HG03439 (cell line): Measurements from ENCODE around the gene RHBDD1.

Experiments used
- ATAC-seq: cut with Tn5 transposase; IDR thresholded peaks from one replicate; pipeline ENCODE4 v1.9.1; 2021; ENCODE audit warnings: mild to moderate bottlenecking, moderate library complexity; ENCODE audit not compliant: unreplicated experiment

The RHBDD1 gene

DNA sequence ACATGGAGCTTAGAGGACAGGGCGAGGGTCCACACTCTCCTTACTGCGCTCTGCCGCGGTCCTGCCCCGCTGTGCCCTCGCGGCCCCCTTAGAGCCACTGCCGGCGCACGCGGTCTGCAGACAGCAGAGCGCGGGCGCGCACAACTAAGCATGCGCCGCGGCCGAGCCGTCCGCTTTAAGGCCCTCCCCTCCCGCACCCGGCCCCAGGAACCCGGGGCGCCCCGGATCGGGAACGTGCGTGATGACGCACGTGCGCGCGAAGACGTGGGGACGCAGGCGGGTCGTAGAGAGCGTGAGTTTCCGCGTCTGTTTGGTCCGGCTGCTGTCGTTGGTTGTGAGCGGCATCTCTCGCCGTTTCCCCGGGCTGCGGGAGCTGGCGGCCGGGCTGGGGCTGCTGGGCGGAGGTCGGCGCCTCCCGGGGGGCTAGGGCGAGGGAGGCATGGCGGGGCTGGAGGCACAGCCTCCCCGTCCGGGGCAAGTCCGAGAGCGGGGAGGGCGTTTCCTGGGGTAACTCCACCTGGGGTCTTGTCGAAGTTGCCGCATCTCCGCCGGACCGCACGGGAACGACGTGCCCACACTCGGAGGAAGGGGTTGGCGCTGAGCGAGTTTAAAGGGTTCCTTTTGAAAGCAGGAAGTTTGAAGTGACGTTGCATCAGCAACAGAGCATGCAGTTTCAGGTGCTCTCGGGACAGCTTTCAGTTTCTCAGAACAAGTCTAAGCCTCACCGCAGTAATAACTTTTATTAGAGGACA lies at the start of gene RHBDD1:
Gene RHBDD1 (plus strand): TSS at position 259 of the 752 bp plus-strand sequence. CDS start 28,640 bp downstream, outside the sequence.
- peak; percentile 85 for ATAC-seq

DNA sequence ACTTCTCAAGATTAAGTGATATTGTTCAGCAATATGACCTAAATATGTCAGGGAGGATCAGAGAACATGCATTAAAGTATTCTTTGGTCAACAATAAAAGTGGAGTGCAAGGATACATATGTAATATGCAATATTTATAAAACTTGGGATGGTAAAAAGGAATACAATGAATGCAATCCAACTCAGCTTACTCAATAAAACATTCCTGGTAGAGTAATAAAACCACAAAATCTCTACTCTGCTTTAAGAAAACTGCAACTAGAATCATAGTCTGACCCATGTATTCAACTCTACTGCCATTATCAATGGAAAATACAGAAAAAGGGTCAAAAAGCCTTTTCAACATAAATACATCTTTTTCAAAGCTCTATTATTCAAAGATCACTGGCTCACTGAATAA lies 47.8 kb upstream of the RHBDD1 start:
- ATAC-seq: no peak

DNA sequence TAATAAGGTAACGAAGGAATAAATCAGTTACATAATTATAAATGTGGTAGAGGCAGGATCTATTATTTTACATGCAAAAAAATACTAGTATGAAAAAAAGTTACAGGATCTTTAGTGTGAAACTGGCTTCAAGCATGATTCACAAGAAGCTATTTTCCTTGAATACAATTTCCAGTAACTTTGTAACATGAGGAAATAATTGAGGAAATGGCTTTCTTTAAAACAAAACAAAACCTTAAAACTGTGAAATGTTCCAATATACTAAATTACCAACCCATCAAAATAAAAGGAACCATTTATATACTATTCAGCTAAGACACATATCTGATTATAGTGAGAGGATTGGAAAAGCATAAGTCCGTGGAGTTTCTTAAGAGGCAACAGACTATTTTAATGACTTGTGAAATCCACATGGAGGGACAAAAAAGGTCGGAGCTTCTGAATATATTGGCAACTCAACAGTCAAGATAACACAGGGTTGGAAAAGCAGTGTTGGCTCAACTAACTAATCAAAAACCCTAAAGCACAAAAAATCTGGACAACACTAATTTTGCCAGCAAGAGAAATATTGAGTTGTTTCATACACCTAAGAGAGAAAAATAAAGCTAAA lies 46.9 kb upstream of the RHBDD1 start:
- ATAC-seq: no peak

- no peak for ATAC-seq
Measured at GRCh38 chr2:226790011-226790410, 45.8 kb upstream of the RHBDD1 start.

DNA sequence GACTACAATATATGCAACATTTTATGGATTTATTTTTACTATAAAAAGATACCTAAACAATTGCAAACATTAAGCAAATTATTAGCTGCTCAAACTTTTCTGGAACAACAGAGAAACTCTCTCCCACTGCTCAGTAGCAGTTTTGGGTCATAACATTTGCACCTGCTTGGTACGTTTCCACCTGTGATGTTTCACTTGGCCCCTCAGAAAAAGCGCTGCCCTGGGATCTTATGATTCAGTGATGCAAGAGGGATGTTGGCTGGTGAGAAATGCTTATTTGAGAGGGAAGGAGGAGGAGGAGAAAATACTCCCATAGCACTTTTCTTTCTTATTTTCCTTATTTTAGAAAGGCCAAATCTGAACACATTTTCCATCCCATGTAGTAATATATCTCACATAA lies 45.4 kb upstream of the RHBDD1 start:
- no peak for ATAC-seq

DNA sequence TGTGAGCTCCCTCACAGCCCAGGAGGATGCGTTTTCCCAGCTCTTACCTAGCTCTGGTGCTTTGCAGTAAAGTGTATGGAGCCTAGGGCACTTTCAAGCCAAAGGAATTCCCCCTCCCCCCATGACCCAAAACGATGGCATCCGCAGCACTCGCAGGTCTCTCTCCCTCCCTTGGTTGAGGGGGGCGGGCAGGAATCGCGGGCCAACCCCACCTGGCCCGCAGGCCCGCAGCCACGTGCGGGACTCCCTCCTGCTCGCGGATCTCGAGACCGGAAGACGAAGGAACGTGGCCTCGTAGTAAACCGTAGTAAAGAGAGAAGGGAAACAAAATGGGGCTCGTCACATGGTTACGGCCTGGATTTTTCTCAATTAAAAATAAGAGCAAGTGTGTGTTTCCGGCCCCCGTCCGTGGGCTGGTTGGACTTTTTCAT lies 44.8 kb upstream of the RHBDD1 start:
- peak; percentile 68 for ATAC-seq

- ATAC-seq: peak; percentile 97
Measured at GRCh38 chr2:226791487-226792081, 44.3 kb upstream of the RHBDD1 start.

DNA sequence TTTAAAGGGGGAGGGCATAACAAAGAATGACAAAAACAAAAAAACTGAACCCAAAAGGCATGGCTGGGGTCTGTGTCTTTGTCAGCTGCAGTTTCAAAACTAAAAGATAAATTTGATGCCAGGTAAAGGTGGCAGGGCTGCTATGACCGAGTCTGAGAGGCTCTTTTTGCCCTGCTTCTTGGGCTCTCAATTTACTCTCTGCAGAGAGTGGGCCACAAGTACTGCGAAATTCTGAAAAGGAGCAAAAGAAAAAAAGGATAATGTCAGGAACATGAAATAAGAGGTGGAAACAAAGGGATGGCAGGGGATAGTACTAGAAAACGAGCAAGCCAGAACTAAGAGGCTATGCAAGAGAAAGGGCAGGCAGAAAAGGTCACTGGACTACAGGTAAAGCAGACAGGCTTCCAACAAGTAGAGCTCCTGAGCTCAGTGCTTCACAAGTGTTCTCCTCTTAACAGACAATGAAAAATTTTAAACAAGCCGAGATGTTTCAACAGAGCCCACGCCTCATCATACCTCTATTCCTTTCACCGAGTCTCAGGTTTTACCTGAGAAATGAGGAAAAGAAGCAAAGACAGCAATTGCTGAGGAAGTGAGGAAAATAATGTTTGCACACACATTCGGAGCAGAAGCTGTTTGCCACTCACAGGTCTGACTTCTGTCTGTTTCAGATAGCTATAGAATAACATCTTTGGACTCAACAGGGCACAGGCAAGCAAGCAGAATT lies 43.5 kb upstream of the RHBDD1 start:
- no peak for ATAC-seq

DNA sequence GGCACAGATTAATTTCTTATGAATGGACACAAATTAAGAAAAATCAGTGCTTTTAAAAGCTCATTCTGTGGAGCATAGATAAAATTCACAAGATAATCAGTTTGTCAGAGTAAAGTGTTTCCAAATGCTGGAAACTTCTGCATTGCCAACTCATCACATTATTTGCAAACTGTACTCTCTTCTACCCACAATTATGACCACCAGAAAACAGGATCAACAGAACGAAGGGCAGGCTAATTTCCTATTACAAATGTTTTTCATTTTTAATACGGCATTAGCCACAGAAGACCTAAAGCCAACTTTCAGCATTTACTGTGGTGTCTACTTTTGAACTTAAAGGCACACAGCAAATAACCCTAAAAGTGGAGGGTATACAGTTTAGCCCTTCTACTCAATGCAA lies 42.2 kb upstream of the RHBDD1 start:
- no peak for ATAC-seq

- no peak for ATAC-seq
Measured at GRCh38 chr2:226794196-226794661, 41.6 kb upstream of the RHBDD1 start.

GRCh38 chr2:226794751-226795171 lies 41.1 kb upstream of the RHBDD1 start:
- no peak for ATAC-seq

- no peak for ATAC-seq
Measured at GRCh38 chr2:226795281-226796011, 40.4 kb upstream of the RHBDD1 start.

- no peak for ATAC-seq
Measured at GRCh38 chr2:226796012-226796839, 39.6 kb upstream of the RHBDD1 start.

GRCh38 chr2:226796840-226797288 lies 39.0 kb upstream of the RHBDD1 start:
- no peak for ATAC-seq

- ATAC-seq: no peak
Measured at GRCh38 chr2:226797289-226797988, 38.4 kb upstream of the RHBDD1 start.

GRCh38 chr2:226797989-226798421 lies 37.8 kb upstream of the RHBDD1 start:
- no peak for ATAC-seq

DNA sequence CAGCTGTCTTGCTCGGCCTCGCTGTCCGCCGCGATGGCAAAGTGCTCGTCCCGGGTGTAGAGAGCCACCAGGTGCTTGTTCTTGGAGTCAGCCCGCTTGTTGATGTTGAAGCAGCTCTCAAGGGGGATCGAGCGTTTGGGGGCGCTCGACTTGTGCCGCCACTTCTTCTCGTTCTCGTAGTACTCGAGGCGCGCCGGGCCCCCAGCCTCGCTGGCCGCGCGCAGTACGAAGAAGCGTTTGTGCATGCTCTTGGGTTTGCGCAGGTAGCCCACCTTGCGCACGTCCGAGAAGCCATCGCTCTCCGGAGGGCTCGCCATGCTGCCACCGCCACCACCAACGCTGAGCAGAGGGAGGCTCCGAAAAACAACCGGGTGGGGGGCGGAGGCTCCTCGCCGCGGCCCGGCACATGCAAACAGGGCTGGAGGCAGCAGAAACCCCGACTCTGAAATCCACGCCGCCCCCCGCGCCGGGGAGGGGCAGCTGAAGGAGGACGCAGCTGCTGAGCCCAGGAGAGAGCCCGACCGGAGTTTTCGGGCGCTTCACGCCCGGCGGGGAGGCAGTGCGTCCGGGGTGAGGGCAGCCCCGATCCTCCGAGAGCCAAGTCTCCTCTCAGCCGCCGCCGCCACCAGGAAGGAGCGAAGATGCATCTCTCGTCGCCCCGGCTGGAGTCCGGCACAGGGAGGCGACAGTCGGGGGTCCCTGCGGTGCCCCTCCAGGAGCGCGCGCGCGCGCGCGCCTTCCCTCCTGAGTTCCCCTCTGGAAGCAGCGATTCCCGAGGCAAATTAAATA lies 37.2 kb upstream of the RHBDD1 start:
- peak; percentile 28 for ATAC-seq
